ENCODE data around the gene MAL.

Gene MAL

GRCh38 chr2:95069465-95069864 lies 44.0 kb downstream of the MAL start:
- DNase-seq (ENCODE audit: extremely low read depth, low read depth), result no peak
- TF ChIP-seq CTCF (IDR thresholded peaks at IDR 0.05; ENCODE audit: low read depth, low read length, missing control alignments), result no peak
- no peak overlapping the region for H3K4me3 ChIP-seq (replicated peaks; ENCODE audit: low read depth, low read length)

GRCh38 chr2:95071856-95072255 lies 46.3 kb downstream of the MAL start:
- H3K4me3 ChIP-seq (replicated peaks; ENCODE audit: low read depth, low read length), result no peak overlapping the region
- no peak for TF ChIP-seq CTCF (IDR thresholded peaks at IDR 0.05; ENCODE audit: low read depth, low read length, missing control alignments)
- DNase-seq (ENCODE audit: extremely low read depth, low read depth), result no peak

- H3K4me3 ChIP-seq (replicated peaks; ENCODE audit: low read depth, low read length), result no peak overlapping the region
- no peak for TF ChIP-seq CTCF (IDR thresholded peaks at IDR 0.05; ENCODE audit: low read depth, low read length, missing control alignments)
- DNase-seq (ENCODE audit: extremely low read depth, low read depth), result no peak
Measured at GRCh38 chr2:95072424-95072823, 46.9 kb downstream of the MAL start.

GRCh38 chr2:95073856-95074662 lies 48.6 kb downstream of the MAL start:
- no peak for TF ChIP-seq CTCF (IDR thresholded peaks at IDR 0.05; ENCODE audit: low read depth, low read length, missing control alignments)
- DNase-seq (ENCODE audit: extremely low read depth, low read depth), result no peak
- H3K4me3 ChIP-seq (replicated peaks; ENCODE audit: low read depth, low read length), result no peak overlapping the region

- H3K4me3 ChIP-seq (replicated peaks; ENCODE audit: low read depth, low read length), result no peak overlapping the region
- TF ChIP-seq CTCF (IDR thresholded peaks at IDR 0.05; ENCODE audit: low read depth, low read length, missing control alignments), result no peak
- DNase-seq (ENCODE audit: extremely low read depth, low read depth), result no peak
Measured at GRCh38 chr2:95074663-95075439, 49.3 kb downstream of the MAL start.

- TF ChIP-seq CTCF (IDR thresholded peaks at IDR 0.05; ENCODE audit: low read depth, low read length, missing control alignments), result no peak
- H3K4me3 ChIP-seq (replicated peaks; ENCODE audit: low read depth, low read length), result no peak overlapping the region
- no peak for DNase-seq (ENCODE audit: extremely low read depth, low read depth)
Measured at GRCh38 chr2:95075440-95076132, 50.1 kb downstream of the MAL start.
